GM21723 (cell line): Measurements from ENCODE around the gene AGO3.

Experiments used
- ATAC-seq: cut with Tn5 transposase; IDR thresholded peaks from one replicate; pipeline ENCODE4 v1.9.1; 2021; ENCODE audit warnings: mild to moderate bottlenecking, moderate library complexity; ENCODE audit not compliant: unreplicated experiment

AGO3 gene

DNA sequence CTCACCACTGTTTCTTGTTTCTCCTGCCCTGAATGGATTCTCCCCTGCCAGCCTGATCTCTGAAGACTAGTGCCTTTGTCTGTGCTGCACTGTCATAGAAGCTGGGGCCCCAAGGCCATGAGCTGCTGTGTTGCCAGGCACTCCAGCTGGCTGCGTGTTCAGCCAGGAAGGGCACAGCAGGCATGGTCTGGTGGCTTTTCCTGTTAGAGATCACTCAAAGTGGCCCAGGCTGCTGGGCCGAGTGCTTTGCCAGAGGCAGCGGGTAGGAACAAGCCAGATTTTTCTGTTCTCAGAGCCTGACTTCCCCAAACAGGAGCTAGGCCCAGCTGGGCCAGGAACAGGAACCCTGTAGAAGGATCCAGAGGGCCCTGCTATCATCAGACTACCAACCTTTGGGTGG is 163.0 kb downstream of the AGO3 start:
- ATAC-seq = no peak

DNA sequence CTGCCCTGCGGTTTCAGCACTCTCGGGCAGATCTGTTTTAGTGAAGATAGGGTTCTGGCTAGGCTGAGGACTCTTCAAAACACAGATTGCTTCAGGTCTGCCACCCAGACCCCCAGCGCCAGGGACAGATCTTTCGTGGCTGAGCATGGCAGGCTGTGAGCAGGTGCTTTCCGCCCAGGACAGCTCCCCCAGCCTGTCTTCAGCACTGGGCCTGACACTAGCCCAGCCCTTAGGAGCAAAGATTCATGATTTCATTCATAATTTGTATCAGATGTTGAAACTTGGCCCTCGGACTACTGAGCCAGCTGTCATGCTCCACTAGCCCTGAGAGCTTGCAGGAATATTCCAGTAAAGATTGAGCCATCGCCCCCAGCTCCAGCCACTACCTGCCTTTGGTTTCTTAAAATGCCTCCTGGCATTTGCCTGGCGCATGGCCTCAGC is 163.7 kb downstream of the AGO3 start:
- no peak for ATAC-seq

DNA sequence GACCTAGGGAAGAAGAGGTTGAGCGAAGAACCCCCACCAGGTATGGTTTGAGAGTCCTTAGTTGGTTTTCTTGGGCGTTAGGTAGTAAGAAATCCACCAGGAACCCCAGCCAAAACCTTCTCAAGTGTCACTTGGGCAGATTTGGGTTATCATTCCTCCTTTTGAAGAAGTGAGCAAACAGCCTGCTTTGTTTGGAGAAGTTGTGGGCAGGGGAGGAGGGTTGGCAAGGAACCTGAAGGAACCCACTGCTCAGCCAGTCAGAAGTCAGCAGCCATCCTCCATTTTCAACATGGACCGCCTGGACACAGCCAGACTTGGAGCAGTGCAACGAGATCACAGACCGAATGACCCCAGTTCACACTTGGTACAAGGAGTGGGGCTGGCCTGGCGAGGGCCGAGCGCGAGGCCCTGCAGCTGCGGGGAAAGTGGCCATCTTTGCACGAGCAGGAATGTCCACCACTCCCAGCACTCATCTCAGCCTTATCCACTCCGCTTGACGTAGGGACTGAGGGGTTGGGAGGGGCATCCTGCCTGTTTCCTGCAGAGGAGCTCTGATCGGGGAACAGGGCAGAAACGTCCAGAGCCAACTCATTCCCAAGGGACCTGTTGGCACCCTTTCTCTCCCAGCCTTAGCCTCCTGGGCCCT is 165.0 kb downstream of the AGO3 start:
- no peak for ATAC-seq

DNA sequence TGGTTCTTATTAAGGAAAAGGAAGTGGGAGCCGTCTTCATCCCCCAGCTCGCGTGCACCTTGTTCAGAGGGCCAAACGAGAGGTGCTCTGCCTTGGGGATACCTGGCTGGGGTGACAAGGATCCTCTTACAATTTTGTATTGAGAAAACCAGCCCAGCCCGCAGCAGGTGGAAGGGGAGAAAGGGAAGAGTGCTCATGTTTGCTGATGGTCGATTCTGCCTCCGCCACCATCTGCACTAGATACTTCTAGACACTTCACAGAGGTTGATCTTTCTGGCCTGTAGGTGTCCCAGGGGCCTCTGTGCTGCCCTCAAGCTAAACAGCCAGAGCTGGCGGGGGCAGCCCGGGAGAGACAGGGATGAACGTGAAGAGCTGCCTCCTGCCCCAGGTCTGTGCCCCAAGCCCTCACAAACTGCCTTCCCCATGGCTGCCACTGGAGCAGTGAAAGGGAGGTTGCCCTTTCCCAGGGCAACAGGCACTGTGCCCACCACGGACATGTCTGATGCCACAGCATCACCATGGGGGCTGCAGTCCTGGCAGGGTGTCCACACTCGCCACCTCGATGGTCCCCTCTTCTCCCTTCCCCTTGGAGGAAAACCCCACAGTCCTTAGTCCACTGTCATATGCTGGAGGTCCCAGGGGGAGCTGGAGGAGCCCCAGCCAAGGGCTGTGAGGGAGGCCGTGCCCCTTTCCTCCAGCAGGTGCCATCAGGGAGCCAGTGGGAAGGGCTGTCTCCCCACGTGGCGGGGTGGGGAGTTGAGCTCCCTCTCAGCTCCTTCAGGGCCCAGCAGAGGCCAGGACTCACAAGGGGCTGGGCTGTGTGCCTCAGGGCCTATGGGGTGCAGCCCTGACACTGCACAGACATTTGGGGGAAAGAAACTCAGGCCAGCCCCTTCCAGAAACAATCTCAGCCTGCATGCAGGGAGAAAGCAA is 165.9 kb downstream of the AGO3 start:
- no peak for ATAC-seq

DNA sequence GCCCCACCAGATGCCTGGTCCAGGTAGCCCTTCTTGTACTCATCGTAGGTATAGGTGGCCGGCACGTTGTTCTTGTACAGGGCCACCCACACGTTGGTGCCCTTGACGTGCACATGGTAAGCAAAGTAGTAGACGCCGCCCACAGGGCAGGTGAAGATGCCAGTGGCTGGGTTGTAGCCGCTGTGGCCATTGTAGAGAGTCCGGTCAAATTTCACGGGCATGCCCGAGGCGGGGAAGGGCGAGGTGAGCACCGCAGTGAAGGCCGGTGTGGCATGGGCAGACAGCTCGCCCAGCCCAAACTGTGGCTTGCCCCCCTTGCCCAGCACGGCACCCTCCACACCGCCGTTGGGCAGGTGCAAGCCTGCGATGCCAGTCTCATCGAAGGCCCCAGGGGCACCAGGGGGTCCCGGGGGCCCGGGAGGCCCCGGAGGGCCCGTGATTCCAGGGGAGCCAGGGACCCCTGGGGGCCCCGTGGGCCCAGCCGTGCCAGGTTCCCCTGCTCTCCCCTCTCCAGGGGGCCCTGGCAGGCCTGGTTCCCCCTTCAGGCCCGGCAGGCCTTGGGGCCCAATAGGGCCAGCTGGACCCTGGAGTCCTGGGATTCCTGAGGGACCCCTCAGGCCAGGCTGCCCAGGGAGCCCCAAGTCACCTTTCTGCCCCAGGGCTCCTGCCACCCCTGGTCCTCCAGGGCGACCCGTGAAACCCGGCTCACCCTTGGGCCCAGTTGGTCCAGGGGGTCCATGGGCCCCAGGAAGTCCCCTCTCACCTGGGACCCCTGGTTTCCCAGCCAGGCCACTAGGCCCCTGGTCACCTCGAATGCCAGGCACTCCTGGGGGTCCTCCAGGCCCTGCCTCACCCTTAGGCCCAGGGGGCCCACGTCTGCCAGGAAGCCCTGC is 167.0 kb downstream of the AGO3 start:
- ATAC-seq = no peak

DNA sequence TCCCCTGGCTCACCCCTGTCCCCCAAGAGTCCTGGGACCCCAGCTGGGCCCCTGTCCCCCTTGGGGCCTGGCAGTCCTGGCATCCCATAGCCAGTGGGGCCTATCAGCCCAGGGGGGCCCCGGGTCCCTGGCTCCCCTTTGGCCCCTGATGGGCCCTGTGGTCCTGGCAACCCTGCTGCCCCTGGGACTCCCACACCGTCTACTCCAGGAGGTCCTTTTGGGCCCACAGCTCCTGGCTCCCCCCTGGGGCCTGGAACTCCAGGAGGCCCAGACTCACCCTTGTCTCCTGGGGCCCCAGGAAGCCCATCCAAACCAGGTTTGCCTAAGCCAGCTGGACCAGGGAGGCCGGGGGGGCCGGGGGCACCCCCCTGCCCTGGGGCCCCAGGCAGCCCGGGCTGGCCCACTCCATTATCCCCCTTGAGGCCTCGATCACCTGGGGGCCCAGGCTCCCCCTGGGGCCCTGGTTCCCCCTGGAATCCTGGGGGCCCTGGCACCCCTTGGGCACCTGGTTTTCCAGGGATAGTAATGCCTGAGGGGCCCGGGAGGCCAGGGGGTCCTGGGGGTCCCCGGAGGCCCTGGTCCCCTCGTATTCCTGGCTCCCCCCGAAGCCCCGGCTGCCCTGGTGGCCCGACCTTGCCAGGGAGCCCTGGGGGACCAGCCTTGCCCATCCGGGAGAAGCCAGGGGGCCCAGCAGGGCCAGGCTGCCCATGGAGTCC is 167.9 kb downstream of the AGO3 start:
- ATAC-seq = no peak

DNA sequence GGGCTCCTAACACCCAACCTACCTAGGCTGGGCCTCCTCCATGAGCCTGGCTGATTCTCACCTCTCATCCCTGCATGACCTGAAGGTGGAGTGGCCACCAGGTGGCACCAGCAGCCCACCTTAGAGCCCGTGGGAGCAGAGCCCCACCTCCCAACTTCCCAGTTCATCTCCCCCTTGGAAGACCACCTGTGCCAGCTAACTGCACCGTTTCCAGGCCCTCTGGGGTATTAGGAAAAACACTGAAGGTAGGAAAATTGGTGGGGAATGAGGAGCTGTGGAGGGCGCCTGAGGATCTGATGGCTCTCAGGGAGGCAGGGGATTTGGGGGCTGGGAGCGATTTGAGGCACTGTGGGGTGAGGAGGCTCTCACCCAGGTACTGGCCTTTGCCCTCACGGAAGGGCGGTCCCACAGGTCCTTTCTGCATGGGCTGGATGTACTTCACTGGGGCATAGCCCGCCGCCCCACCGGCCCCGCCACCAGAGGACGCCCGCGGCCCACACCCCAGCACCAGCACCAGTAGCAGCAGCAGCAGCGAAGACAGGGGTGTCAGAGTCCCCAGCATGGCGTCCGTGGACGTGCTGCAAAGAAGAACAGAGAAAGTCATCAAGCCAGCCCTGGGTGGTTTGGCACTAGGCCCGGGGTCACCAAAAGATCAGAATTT is 168.9 kb downstream of the AGO3 start:
- ATAC-seq = no peak

DNA sequence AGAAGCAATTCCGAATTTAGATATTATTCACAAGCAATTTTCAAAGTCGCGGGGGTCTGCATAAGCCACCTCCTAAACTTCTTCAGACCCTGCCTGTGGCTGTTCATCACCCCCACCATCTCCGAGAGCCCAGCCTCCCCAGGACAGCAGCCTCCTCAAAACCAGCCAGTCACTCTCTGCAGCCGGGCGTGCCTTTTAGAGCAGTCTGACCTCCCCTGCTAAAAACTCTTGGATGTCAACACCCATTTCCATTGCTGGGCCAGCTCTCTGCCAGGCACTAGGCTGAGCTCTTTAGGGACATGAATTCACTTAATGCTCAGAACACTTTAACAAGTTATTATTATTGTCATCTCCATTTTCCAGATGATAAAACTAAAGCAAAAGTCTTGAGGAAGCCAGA is 169.5 kb downstream of the AGO3 start:
- no peak for ATAC-seq

DNA sequence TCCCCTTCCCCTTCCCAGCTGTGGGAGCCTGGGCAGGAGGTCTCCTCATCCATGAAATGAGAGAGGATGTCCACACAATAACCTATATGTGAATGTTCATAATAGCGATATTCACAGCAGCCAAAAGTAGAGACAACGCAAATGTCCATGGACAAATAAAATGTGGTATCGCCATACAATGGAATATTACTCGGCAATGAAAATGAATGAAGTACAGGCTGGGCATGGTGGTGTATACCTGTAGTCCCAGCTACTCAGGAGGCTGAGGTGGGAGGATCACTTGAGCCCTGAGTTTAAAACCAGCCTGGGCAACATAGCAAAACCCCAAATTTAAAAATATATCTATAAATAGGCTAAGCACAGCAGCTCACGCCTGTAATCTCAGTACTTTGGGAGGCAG is 170.6 kb downstream of the AGO3 start:
- no peak for ATAC-seq

DNA sequence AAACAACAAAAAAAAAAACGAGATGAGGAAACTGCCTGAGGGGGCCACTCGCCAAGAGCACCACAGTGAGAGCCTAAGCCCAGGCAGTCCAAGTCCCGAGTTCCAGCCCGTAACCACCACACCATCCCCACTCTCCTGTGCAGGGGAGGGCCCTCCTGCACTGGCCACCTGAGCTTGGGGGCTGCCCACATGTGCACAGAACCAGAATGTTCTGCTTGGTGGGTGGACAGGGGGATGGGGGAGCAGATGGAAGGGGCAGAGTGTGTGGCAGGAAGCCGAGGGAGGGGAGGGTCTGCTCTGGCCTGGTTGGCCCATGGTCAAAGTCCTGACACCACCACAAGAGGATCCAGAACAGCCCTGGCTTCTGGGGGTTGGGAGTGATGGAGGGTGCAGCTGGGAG is 175.4 kb downstream of the AGO3 start:
- ATAC-seq = no peak

DNA sequence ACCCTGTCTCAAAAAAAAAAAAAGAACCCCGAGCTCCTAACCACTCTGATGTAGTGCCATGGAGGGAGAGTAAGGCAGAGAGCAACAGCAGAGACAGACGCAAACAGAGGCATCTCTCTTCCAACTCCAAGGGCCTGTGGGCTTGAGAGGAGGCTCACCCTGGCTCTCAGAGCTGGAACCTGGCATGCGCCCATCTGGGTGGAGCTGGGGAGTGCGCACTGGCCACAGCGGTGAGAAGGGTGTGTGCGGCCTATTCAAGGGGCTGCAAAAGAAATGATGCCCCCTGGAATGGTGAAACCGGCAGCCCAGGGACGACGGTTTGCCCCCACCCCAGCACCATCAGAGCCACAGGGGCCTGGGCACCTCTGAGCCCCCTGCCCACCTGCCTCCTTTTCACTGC is 176.5 kb downstream of the AGO3 start:
- no peak for ATAC-seq

DNA sequence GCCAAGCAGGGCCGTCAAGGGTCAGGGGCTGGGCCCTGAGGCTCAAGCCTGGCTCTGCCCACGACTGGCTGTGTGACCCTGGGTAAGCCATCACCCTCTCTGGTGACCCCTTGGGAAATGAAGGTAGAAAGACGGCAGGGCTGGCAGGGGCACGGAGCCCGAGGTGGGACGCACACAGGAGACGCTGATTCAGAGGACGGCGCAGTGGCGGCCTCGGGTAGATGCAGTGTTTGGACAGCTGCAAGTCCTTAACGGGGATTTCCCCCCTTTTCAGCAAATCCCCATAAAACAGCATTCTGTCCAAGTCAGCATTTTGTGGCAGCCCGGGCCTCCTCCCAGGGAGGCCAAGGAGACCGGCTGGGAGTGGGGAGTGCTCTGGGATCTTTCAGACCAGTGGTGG is 177.4 kb downstream of the AGO3 start:
- ATAC-seq = no peak

DNA sequence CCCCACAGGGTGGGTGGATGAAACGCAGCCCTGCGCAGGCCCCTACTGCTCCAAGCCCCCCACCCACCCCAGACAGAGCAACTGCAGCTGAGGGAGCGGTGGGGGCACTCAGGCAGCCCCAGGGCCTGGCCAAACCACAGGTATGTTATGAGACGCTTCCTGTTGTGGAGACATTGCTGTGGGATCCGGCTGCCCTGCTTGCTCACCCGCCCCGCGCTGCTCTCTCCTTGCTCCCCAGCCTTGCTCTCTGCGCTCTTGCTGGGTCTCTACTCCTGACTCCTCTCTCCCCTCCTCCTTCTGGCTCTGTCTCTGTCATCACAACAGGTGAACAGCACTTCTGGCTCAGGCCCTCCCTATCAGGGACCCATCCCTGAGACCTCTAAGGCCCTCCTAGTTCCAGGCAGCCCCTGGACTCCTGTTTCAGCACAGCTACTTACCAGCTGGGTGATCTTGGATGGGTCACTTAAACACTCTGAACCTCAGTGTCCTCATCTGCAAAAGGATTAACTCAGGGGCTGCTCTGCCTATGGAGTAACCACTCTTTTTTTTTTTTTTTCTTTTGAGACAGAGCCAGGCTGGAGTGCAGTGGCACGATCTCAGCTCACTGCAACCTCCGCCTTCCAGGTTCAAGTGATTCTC is 178.3 kb downstream of the AGO3 start:
- ATAC-seq = no peak

DNA sequence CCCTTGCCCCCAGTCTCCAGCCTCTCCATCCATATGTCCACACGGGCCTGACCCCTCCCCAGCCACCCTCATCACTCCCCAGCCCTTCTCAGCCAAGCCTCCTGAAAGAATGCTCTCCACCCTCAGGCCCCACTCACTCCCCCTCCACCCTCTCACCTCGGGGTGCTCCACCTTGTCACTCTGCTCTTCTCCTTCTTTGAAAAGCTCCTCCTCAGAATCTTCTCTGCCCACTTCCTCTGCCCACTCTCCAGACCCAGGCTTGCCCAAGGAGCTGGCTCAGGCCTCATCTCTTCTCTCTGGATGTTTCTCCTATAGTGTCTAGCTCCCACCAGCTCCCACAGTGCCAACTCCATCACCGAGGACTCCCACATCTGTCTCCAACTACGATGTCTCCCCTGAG is 180.2 kb downstream of the AGO3 start:
- no peak for ATAC-seq

DNA sequence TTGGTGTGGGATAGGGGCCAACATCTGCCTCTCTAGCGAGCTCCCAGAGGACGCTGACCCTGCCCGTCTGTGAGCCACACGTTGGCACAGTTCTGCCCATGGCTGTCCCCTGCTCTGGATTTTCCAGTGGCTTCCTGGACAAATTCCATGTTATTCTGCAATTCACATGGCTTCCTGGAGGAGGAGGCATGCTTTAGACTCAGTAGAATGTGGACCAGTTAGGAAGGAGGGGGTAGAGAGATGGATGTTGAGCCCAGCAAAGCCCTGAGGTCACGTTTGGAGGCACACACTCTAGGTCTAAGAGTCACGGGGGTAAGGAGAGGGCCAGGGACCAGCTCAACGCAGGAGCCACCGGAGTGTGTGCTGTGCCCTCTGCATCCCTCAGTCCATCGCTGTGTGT is 181.9 kb downstream of the AGO3 start:
- no peak for ATAC-seq

DNA sequence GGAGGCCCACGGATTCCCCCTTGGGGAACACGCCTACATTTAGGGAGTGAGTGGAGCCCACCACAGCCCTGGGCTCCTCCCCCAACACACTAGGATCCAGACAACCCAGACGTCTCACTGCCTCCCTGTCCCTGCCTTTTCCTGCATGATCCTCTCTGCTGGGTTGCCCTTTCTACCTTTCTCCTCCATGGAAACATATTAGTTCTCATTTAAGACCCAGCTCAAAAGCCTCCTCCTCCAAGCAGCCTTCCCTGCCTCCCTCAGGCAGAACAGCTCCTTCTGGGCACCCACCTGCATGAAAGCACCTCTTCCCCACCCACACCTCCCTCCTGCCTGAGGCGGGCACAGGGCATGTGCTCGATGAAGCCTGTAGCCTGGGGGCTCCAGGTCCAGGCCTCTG is 183.5 kb downstream of the AGO3 start:
- ATAC-seq = no peak

DNA sequence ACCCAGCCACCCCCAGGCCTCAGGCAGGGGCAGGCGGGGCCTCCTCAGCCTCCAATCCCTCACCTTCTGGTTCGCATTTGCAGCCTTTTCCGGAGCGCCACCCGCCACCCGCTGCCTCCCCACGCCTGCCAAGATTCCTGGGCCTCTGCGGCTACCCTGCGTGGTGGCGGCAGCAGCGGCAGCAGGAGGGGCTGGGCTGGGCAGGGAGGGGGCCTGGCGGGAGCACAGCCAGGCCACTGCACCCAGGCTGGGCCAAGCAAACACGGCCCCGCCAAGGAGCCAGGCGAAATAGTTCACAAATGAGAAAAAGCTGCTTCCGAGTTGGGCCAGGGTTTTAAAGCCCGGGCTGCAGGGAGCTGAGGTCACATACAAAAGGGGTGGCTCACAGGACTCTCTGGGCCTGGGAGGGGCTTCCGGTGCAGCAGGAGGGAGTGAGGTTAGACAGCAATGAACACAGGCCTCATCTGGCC is 184.3 kb downstream of the AGO3 start:
- no peak for ATAC-seq

DNA sequence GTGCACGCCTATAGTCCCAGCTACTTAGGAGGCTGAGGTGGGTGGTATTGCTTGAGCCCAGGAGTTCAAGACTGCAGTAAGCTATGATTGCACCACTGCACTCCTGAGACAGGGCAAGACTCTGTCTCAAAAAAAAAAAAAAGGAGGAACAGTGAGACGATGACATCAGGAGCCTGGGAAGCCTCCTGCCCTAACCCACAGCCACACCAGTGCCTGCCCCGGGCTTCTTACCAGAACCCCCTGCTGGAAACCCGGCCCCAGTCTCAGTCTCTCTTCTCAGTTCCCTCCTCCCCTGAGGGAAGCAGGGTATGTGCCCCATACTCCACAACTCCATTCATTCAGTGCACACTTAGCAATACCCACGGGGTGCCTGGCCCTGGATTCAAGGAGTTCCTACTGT is 185.0 kb downstream of the AGO3 start:
- ATAC-seq = no peak

DNA sequence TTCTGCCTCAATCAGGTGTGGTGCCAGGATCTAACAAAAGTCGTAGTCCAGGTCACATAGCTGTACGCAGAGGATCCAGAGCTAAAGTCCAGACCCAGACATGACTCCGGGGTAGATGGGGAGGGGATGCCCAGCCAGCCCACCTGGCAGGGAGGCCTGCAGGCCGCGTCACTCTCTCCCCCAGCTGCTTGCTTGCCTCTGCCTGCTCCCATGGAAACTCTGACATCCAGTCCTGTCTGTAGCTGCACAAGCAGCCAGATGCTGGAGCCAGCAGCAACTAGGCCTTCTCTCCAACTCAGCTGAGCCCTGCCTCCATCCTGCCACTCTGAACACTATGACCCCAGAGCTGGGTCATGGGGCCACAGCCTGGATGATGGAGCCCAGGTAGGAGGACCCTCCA is 186.0 kb downstream of the AGO3 start:
- ATAC-seq = no peak
